Measurements from ENCODE around the gene SRSF7.
A peak's percentile ranks its signal among the peaks of the same experiment; 100 is the strongest.
"Not testable (repeated sequence)": the region's sequence is repeated elsewhere in the genome, so short reads cannot be mapped to it uniquely, and the experiment has no call there.

The SRSF7 gene

DNA sequence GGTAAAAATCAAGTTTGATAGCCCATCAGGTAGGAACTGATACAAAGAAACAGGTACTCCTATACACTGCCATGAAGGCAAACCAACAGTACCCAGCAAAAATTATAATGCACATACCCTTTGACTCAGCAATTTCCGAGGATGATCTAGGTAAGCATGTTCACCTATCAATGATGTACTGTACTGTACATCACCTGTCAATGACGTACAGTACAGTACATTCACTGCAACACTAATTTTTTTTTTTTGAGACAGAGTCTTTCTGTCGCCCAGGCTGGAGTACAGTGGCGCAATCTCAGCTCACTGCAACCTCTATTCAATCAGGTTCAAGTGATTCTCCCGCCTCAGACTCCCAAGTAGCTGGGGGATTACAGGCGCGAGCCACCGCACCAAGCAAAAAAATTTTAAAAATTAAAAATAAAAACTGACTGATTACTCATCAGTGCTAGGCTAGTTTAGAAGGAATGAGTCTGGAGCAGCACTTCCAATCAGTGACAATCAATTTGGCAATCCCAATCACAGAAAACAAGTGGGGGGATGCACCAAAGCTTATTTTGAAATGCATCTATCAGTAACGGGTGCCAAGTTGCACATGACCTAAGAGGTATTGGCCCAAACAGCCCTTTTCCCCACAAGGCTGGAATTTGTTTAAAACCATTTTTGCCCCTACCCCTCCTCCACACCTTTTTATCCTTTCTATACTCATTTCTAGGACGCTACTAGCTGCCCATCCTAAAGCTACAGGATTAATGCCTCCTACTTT, 8.2 kb downstream of the SRSF7 start:
- Histone ChIP-seq H3K9ac (no peak overlapping the region), H3K79me2 (peaks cover 6% of the 10 kb centered on the region), H3K4me1 (peaks cover 13% of the 10 kb centered on the region), H3K9me3 (ENCODE audit: control insufficient read depth, low read length) (peaks cover 2% of the 10 kb centered on the region), H3K36me3 (ENCODE audit: control insufficient read depth, insufficient read depth, low read length) (no peaks in the 10 kb centered on the region), H3K4me3 (ENCODE audit: low read depth, low read length) (no peak overlapping the region), H2AFZ (no peak overlapping the region), H3K27ac (no peak overlapping the region), H3K27me3 (ENCODE audit: control insufficient read depth, insufficient read depth, low read length) (no peaks in the 10 kb centered on the region), H3K4me2 (ENCODE audit: low read length) (no peak overlapping the region)
- TF ChIP-seq, protein P1, sequence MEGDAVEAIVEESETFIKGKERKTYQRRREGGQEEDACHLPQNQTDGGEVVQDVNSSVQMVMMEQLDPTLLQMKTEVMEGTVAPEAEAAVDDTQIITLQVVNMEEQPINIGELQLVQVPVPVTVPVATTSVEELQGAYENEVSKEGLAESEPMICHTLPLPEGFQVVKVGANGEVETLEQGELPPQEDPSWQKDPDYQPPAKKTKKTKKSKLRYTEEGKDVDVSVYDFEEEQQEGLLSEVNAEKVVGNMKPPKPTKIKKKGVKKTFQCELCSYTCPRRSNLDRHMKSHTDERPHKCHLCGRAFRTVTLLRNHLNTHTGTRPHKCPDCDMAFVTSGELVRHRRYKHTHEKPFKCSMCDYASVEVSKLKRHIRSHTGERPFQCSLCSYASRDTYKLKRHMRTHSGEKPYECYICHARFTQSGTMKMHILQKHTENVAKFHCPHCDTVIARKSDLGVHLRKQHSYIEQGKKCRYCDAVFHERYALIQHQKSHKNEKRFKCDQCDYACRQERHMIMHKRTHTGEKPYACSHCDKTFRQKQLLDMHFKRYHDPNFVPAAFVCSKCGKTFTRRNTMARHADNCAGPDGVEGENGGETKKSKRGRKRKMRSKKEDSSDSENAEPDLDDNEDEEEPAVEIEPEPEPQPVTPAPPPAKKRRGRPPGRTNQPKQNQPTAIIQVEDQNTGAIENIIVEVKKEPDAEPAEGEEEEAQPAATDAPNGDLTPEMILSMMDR (IDR thresholded peaks at IDR 0.05) = no peak

DNA sequence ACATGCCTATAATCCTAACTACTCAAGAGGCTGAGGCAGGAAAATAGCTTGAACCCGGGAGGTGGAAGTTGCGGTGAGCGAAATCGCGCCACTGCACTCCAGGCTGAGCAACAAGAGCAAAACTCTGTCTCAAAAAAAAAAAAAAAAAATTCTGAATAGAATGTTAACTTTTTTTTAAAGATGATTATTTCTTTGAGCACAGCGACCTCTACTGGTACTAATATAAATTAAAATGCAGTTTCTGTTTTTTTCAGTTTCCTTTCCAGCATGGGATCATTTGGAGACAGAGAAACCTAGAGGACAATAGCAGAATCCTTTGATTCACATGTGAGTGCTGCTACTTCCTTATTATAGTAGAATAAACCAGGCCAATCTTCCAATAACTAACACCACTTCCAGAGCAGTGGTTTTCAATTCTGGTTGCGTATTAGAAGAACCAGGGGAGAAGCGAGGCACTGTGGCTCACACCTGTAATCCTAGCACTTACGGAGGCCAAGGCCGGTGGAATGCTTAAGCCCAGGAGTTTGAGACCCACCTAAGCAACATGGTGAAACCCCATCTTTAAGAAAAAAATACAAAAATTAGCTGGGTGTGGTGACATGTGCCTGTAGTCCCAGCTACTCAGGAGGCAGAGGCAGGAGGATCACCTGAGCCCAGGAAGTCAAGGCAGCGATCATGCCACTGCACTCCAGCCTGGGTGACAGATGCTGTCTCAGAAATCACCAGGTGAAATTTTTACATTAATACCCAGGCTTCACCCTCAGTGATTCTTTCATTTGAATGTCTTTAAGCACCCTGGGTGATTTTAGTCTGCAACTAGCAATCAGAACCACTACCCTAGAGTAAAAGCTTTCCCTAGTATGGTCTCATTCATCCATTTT, 10.1 kb downstream of the SRSF7 start:
- Histone ChIP-seq H3K36me3 (ENCODE audit: control insufficient read depth, insufficient read depth, low read length) (no peaks in the 10 kb centered on the region), H3K27ac (no peak overlapping the region), H3K27me3 (ENCODE audit: control insufficient read depth, insufficient read depth, low read length) (no peaks in the 10 kb centered on the region), H3K4me1 (no peaks in the 10 kb centered on the region), H3K9ac (no peak overlapping the region), H3K4me2 (ENCODE audit: low read length) (no peak overlapping the region), H2AFZ (no peak overlapping the region), H3K9me3 (ENCODE audit: control insufficient read depth, low read length) (peaks cover 2% of the 10 kb centered on the region), H3K79me2 (no peaks in the 10 kb centered on the region), H3K4me3 (ENCODE audit: low read depth, low read length) (no peak overlapping the region)
- TF ChIP-seq, protein P1 (IDR thresholded peaks at IDR 0.05) = peak; percentile 73

DNA sequence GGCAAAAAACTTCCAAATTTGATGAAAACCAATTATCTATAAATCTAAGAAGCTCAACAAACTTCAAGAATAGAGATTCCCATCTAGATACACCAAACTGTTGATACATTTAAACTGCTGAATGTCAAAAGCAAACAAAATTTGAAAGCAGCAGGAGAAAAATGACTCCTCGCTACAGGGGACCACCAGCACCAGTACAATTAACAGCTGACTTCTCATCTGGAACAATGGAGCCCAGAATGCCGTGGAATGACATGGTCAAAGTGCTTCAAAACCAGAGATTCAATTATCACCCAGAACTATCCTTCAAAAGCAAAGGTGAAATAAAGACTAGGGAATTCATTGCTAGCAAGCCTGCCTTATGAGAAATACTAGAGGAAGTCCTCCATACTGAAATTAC, 11.6 kb downstream of the SRSF7 start:
- TF ChIP-seq, protein P1 (IDR thresholded peaks at IDR 0.05) = no peak
- Histone ChIP-seq H3K36me3 (ENCODE audit: control insufficient read depth, insufficient read depth, low read length) (no peaks in the 10 kb centered on the region), H3K9me3 (ENCODE audit: control insufficient read depth, low read length) (peaks cover 2% of the 10 kb centered on the region), H3K4me3 (ENCODE audit: low read depth, low read length) (no peak overlapping the region), H3K79me2 (no peaks in the 10 kb centered on the region), H3K4me2 (ENCODE audit: low read length) (no peak overlapping the region), H3K9ac (no peak overlapping the region), H2AFZ (no peak overlapping the region), H3K27me3 (ENCODE audit: control insufficient read depth, insufficient read depth, low read length) (no peaks in the 10 kb centered on the region), H3K4me1 (no peaks in the 10 kb centered on the region), H3K27ac (no peak overlapping the region)

DNA sequence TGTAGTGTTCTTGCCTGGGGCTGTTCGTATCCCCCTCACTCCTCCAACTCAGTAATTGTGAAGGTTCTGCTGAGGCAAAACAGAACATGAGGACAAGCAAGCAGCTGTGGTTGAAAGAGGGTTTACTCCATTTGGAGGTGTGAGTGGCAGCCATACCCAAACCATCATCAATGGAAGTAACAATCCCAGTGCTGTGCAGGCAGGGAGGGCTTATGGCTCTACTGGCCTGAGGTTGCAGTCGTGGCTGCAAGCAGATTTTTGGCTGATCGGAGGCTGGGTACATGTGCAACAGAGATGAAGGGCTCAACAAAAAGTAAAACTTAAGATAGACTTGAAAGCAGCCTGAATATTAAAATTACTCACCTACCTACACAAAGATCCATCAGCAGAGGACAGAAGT, 13.2 kb downstream of the SRSF7 start:
- Histone ChIP-seq H3K4me2 (ENCODE audit: low read length) (no peak overlapping the region), H3K4me3 (ENCODE audit: low read depth, low read length) (no peak overlapping the region), H3K27ac (no peak overlapping the region), H3K9ac (no peak overlapping the region), H2AFZ (no peak overlapping the region), H3K4me1 (no peaks in the 10 kb centered on the region), H3K79me2 (no peaks in the 10 kb centered on the region), H3K9me3 (ENCODE audit: control insufficient read depth, low read length) (peaks cover 2% of the 10 kb centered on the region), H3K36me3 (ENCODE audit: control insufficient read depth, insufficient read depth, low read length) (no peaks in the 10 kb centered on the region), H3K27me3 (ENCODE audit: control insufficient read depth, insufficient read depth, low read length) (no peaks in the 10 kb centered on the region)
- TF ChIP-seq, protein P1 (IDR thresholded peaks at IDR 0.05) = no peak

DNA sequence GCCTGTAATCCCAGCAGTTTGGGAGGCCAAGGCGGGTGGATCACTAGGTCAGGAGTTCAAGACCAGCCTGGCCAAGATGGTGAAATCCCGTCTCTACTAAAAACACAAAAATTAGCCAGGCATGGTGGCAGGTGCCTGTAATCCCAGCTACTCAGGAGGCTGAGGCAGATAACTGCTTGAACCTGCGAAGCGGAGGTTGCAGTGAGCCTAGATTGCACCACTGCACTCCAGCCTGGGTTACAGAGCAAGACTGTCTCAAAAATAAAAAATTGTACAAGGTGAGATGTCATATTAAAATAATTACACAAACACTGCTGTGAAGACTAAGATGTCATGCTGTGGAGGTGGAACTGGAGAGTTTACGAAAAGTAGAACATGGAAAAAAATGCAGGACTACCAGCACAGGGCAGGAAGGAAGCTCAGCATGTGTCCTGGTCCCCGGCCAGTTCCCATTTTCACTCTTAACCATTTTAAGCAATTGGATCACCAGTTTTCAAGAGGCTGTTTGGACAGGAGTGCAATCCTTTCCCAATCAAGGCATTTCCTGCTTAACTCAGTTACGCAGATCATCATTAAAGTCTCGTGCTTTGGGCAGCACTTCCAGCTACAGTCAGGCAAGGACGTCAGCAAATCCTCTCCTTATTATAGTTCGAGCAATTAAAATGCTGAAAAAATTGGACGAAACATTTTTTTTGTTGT, 14.0 kb downstream of the SRSF7 start:
- H3K9ac ChIP-seq; H3K4me2 ChIP-seq (ENCODE audit: low read length); H3K4me3 ChIP-seq (ENCODE audit: low read depth, low read length); H3K79me2 ChIP-seq; H3K9me3 ChIP-seq (ENCODE audit: control insufficient read depth, low read length); H3K27me3 ChIP-seq (ENCODE audit: control insufficient read depth, insufficient read depth, low read length); H3K36me3 ChIP-seq (ENCODE audit: control insufficient read depth, insufficient read depth, low read length); H3K27ac ChIP-seq; H2AFZ ChIP-seq; H3K4me1 ChIP-seq: not testable (repeated sequence)

All from parathyroid adenoma (tissue), 2 donors.